Activated naive CD8-positive, alpha-beta T cell treated with anti-CD3 and anti-CD28 coated beads for 36 hours (primary cell): ENCODE data around the gene IL17B. TPM values are rescaled to one million over a fixed set of nuclear protein-coding genes. Genes with fewer than 3 reads are reported as not detected.

Experiments used
- DNase-seq: peaks from one replicate; pipeline ENCODE4 v3.0.0; 2021
- H3K27ac Mint-ChIP-seq: one replicate; pipeline ENCODE4 v1.8.0; 2022; ENCODE audit warnings: mild to moderate bottlenecking, moderate library complexity, mixed read lengths
- H3K27me3 Mint-ChIP-seq: one replicate; pipeline ENCODE4 v1.8.0; 2022; ENCODE audit warnings: mild to moderate bottlenecking, mixed read lengths
- H3K36me3 Mint-ChIP-seq: one replicate; pipeline ENCODE4 v1.8.0; 2021; ENCODE audit warnings: mild to moderate bottlenecking, mixed read lengths
- H3K4me1 Mint-ChIP-seq: one replicate; pipeline ENCODE4 v1.8.0; 2021; ENCODE audit warnings: mixed read lengths
- H3K4me3 Mint-ChIP-seq: one replicate; pipeline ENCODE4 v1.8.0; 2022; ENCODE audit warnings: mild to moderate bottlenecking, moderate library complexity, mixed read lengths
- H3K9me3 Mint-ChIP-seq: one replicate; pipeline ENCODE4 v1.8.0; 2022; ENCODE audit warnings: mixed read lengths
- total RNA-seq, 2 experiments: library from RNA; stranded (reverse); gene quantifications; one replicate each; pipeline ENCODE4 v1.2.3, GENCODE V29; 2021

The IL17B gene, protein sequence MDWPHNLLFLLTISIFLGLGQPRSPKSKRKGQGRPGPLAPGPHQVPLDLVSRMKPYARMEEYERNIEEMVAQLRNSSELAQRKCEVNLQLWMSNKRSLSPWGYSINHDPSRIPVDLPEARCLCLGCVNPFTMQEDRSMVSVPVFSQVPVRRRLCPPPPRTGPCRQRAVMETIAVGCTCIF
- not detected for total RNA-seq

DNA sequence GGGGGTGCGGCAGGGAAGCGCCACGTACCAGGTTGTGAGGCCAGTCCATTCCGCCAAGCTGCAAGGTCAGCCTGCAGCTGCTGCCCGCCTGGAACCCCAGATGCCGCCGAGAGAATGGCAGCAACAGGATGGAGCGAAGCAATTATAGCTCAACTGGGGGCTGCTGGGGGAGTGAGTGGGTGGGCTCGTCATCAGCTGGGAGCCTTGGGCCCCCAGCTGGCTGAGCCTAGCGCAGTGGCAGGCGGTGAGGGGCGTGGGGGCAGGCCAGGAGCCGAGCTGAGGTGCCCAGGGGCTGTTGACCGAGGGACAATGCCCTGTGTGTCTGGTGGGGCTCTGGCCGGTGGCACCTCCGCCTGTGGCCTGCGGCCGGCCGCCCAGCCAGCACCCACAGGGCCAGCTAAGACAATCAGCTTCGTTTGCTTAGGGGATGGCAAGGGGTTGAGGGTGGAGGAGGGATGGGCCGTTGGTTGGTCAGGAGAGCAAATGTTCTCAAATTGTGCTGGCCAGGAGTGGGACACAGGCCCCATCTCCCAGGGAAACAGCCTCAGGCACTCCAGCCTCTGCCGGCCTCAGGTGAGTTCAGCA, at the start of gene IL17B:
TSS of gene IL17B (minus strand) at position 116 of the 585 bp plus-strand sequence. CDS start at position 49, 67 bp downstream.
- H3K27me3 Mint-ChIP-seq = peaks cover 4% of the 10 kb centered on the region

DNA sequence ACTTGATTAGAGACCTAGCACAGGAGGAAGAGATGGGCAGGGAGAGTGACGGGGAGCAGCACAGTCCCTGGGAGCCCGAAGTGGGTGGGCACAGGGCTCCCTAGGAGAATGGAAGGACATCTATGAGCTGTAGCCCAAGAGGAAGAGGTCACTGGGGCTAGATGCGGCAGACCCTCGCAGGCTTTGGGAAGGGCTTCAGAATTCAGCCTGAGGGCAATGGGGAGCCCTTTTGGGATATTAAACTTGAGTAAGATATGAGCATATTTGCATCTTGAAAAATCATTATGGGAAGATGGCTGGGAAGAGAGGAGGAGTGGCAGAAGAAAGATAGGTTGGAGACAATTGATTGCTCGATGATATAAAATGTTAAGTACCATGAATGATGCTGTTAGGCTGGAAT, 48.9 kb upstream of the IL17B start:
- Mint-ChIP-seq H3K4me1 (peaks cover 3% of the 10 kb centered on the region), H3K9me3 (no peaks in the 10 kb centered on the region), H3K27ac (no peak overlapping the region), H3K27me3 (peaks cover 4% of the 10 kb centered on the region), H3K4me3 (no peak overlapping the region), H3K36me3 (no peaks in the 10 kb centered on the region)
- no peak for DNase-seq

More for the DNA sequence above, at the start of gene IL17B:
- Mint-ChIP-seq H3K36me3 (no peaks in the 10 kb centered on the region), H3K4me1 (peaks cover 4% of the 10 kb centered on the region), H3K27ac (no peak within 1 kb of the TSS), H3K9me3 (no peaks in the 10 kb centered on the region), H3K4me3 (no peak within 1 kb of the TSS)
- DNase-seq = no peak

DNA sequence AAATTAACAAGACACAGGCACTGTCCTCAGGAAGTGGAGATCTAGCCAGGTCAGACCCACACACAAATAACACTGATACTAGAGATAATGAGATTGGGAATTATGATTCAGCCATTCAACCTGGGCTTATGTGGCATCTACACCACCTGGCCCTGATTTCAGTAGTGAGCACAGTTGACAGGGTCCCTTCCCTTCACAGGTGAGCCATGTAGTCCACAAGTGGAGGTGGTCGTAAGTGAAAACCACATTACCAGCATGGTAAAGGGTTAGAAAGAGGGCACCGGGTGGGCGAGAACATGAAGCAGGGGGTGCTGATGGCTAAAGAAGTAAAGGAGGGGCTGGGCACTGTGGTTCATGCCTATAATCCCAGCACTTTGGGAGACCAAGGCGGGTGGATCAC, 48.3 kb upstream of the IL17B start:
- Mint-ChIP-seq H3K27me3 (peaks cover 4% of the 10 kb centered on the region), H3K4me1 (peaks cover 4% of the 10 kb centered on the region), H3K4me3 (no peak overlapping the region), H3K36me3 (no peaks in the 10 kb centered on the region), H3K27ac (no peak overlapping the region), H3K9me3 (no peaks in the 10 kb centered on the region)
- DNase-seq = no peak

DNA sequence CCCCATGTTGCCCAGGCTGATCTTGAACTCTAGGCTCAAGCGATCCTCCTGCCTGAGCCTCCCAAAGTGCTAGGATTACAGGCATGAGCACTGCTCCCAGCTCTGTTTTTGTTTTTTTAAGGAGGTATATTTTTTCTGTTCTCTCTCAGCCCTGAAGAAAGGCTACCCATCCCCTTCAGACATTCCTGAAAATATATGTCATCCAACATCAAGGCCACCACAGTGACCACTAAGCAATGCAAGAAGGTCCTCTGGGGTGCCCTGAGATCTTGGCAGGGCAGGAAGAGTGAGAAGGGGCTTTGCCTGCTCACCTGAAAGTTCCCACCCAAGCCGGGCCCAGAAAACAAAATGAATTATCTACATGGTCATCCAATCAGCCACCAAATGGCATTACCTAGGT, 47.8 kb upstream of the IL17B start:
- Mint-ChIP-seq H3K9me3 (no peaks in the 10 kb centered on the region), H3K4me3 (no peak overlapping the region), H3K4me1 (peaks cover 7% of the 10 kb centered on the region), H3K36me3 (no peaks in the 10 kb centered on the region), H3K27ac (no peak overlapping the region), H3K27me3 (peaks cover 6% of the 10 kb centered on the region)
- DNase-seq = no peak

DNA sequence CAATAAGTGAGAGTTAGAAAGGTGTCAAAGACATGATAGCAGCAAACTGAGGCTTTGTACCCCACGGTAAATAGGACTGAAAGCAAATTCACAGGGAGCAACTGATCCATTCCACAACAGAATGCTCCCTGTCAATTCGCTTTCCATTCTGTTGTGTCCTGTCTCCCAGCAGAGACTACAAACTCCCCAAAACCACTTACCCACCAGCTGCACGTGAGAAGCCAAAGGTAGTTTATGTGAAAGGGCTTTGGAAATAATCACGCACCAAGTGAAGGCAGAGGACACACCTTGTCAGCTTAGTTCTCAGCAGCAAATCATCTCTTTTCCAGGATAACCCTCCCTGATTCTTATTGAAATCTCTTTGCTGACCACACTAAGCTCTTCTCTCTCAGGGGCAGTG, 46.6 kb upstream of the IL17B start:
- H3K27me3 Mint-ChIP-seq = peaks cover 7% of the 10 kb centered on the region
- no peaks in the 10 kb centered on the region for H3K9me3 Mint-ChIP-seq
- no peak overlapping the region for H3K27ac Mint-ChIP-seq
- H3K4me1 Mint-ChIP-seq = peaks cover 9% of the 10 kb centered on the region
- H3K4me3 Mint-ChIP-seq = no peak overlapping the region
- DNase-seq = no peak
- H3K36me3 Mint-ChIP-seq = no peaks in the 10 kb centered on the region

- Mint-ChIP-seq H3K36me3 (no peaks in the 10 kb centered on the region), H3K4me1 (peaks cover 7% of the 10 kb centered on the region), H3K9me3 (no peaks in the 10 kb centered on the region), H3K4me3 (no peak overlapping the region), H3K27ac (no peak overlapping the region), H3K27me3 (peaks cover 3% of the 10 kb centered on the region)
- DNase-seq = no peak
Observed at GRCh38 chr5:149424371-149425315, 45.6 kb upstream of the IL17B start.

DNA sequence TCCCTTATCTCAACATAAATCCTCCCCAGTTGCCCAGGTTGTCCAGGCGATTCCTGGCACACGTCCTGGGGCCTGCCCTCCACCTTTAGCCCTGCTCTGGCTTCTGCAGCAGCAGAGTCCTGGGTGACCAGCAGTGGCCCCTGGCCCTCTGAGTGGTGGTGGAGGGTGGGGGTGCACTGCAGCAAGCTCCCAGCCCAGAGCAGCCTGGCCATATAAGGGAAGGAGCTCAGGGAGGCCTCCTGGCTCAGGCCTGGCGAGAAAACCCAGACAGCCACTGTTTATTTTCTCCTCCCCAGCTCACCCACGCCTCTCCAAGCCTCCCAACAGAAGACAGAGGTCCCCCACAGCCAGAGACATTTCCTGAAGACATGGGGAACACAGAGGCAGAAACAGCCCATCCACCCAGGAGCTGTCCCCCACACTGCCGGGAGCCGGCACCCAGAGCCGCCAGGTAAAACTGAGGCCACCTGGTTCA, 44.7 kb upstream of the IL17B start:
- Mint-ChIP-seq H3K27me3 (peaks cover 3% of the 10 kb centered on the region), H3K9me3 (no peaks in the 10 kb centered on the region), H3K27ac (no peak overlapping the region), H3K4me1 (peaks cover 7% of the 10 kb centered on the region), H3K36me3 (no peaks in the 10 kb centered on the region), H3K4me3 (no peak overlapping the region)
- DNase-seq = no peak

DNA sequence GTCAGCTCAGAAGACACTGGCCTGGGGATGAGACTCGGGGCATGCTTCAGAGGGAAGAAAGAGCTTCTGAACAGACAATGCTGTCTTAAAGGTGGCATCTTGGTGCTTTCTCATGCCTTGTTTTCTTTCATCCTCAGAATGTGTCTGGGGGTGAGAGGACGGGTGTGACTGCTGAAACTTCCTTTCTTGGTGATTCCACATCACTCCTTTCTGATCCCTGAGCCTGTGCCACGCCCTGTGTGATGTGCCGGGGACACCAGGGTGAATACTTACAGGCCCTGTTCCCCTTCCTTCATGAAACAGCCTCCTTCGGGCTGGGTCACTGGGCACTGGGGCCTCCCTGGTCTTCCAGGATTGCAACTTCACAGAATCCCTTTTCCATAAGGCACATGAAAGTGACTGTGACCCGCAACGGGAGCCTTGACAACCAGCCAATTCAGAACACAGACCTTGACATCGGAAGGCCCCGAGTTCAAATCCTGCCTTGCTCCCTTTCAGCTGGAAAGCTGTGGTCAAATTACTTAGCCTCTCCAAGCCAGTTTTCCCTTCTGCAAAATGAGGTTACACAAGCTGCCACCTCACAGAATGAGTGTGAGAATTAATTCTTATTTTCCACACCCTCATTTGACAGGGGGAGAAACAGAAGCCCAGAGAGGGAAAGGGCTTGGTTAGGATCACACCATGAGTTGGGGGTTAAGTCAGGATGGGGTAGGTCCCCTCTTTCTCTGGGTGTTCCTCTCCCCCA, 44.1 kb upstream of the IL17B start:
- H3K4me1 Mint-ChIP-seq = peaks cover 7% of the 10 kb centered on the region
- peaks cover 3% of the 10 kb centered on the region for H3K27me3 Mint-ChIP-seq
- no peaks in the 10 kb centered on the region for H3K9me3 Mint-ChIP-seq
- H3K27ac Mint-ChIP-seq = no peak overlapping the region
- no peak for DNase-seq
- no peak overlapping the region for H3K4me3 Mint-ChIP-seq
- H3K36me3 Mint-ChIP-seq = no peaks in the 10 kb centered on the region

GRCh38 chr5:149422366-149423048, 43.4 kb upstream of the IL17B start:
- DNase-seq = no peak
- Mint-ChIP-seq H3K9me3 (no peaks in the 10 kb centered on the region), H3K4me1 (peaks cover 7% of the 10 kb centered on the region), H3K27ac (no peak overlapping the region), H3K4me3 (no peak overlapping the region), H3K27me3 (peaks cover 3% of the 10 kb centered on the region), H3K36me3 (no peaks in the 10 kb centered on the region)

DNA sequence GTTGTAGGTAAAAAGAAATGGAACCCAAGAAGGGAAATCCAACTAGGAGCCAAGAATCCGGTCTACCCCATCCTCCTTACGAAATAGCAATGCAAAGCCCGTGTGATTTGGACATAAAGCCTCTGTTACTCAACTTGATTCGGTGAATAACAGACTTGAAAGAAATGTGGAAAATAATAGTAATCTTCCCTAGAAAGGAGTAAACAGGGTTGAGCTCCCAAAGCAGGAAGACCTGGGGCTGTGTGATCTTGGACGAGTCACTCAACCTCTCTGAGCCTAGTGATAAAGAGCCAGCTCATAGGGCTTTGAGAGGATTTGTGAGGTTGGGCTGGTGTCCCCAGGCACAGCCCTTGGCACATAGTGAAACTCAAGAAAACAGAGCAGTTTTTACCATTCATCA, 42.7 kb upstream of the IL17B start:
- H3K4me3 Mint-ChIP-seq = no peak overlapping the region

GRCh38 chr5:149421372-149421685, 42.2 kb upstream of the IL17B start:
- no peaks in the 10 kb centered on the region for H3K9me3 Mint-ChIP-seq
- no peaks in the 10 kb centered on the region for H3K36me3 Mint-ChIP-seq
- no peak overlapping the region for H3K27ac Mint-ChIP-seq

More for the DNA sequence above, 42.7 kb upstream of the IL17B start:
- no peak for DNase-seq
- Mint-ChIP-seq H3K9me3 (no peaks in the 10 kb centered on the region), H3K27ac (no peak overlapping the region), H3K4me1 (peaks cover 7% of the 10 kb centered on the region), H3K27me3 (peaks cover 3% of the 10 kb centered on the region), H3K36me3 (no peaks in the 10 kb centered on the region)

DNA sequence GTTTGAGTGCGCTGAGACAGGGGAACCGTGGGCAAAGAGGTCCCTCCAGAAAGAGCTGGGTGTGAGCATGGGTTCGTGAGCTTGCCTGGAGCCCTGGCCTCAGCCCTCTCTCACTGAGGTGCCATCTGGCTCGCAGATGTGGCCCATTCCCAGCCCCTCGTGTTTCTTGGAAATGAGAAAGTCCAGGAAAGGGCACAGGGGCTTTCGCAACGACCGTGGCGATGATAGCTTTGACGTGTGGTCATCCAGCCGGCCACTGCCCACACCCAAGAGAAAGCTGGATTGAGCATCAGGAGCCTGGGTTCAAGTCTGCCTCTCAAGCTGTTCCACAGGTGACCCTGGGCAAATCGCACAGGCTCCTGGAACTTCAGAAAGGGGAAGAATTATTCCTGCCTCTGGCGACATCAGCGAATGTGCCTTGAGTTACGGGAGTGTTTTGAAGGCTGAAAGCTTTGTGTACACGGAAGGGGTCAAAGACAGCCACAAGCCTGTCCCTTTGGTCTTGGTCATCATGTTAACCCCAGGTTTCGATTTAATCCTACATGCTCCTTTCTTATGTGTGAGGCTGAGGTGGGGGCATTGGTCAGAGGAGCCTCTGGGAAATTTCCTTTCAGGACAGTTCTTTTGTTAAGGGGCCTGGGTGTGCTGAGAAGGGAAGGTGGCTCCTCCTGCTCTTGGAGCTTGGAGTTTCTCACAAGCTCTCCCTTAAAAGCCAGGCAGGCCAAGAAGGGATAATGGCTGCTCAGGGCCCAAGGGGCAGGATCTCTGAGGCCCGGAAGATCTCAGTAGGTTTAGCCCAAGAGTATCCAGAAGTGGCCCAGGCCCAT, 41.7 kb upstream of the IL17B start:
- Mint-ChIP-seq H3K36me3 (no peaks in the 10 kb centered on the region), H3K4me3 (no peak overlapping the region), H3K4me1 (peaks cover 7% of the 10 kb centered on the region), H3K27ac (no peak overlapping the region), H3K27me3 (peaks cover 3% of the 10 kb centered on the region), H3K9me3 (no peaks in the 10 kb centered on the region)
- no peak for DNase-seq

More at GRCh38 chr5:149421372-149421685, 42.2 kb upstream of the IL17B start:
- H3K4me1 Mint-ChIP-seq = peaks cover 7% of the 10 kb centered on the region
- H3K27me3 Mint-ChIP-seq = peaks cover 3% of the 10 kb centered on the region
- DNase-seq = no peak
- H3K4me3 Mint-ChIP-seq = no peak overlapping the region

DNA sequence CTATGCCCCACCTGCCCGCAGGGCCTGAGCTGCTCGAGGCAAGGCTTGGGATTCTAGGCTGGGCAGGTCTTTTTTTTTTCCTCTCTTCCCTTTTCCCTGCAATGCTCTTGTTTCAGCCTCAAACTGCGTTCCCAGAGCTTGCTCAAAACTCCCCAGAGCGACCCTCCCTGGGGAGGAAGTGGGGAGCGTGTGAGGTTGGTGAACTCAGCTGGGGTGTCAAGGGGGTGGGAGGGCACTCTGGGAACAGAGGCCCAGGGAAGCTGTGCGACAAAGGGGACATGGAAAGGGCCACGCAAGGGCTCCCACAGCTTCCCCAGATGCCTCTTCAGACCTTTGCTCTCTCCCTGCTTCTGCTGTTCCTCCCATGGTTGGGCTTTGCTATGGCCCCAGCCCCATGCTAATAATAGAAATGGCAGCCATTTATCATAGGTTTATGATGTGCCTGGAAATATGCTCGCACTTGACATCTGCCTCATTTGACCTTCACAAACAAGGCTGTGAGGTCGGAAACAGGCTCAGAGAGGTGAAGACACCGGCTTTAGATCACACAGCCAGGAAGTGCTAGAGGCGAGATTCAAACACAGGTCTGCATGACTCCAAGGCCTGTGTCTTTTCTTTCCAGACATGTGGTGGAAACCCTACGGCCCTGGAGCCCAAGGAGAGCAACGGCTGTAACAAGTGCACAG, 40.9 kb upstream of the IL17B start:
- Mint-ChIP-seq H3K27me3 (peaks cover 3% of the 10 kb centered on the region), H3K9me3 (no peaks in the 10 kb centered on the region), H3K27ac (no peak overlapping the region), H3K36me3 (no peaks in the 10 kb centered on the region), H3K4me1 (peaks cover 7% of the 10 kb centered on the region), H3K4me3 (no peak overlapping the region)
- DNase-seq = no peak
